Medulla oblongata (tissue), 1 donor: ENCODE data around the gene AIM2.

ENCODE experiments used
- DNase-seq: peaks from one replicate; pipeline ENCODE4 v3.0.0-alpha.2; 2015; ENCODE audit errors: extremely low spot score

The AIM2 gene

DNA sequence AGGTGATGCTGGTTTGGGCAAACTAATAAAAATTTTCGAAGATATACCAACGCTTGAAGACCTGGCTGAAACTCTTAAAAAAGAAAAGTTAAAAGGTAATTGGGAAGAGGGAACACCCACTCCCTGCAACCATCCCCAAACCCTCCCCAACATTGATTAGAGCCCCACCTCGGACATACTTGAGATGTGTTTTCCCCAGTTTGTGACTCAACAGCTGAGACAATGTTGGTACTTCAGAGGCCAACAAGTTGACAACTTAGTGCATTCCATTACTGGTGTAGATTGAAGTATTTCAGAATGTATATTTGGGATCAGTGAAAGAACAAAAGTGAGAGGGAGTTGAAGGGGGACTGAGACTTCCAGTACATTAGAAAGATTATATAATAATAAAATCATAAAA, 61.7 kb downstream of the AIM2 start:
- DNase-seq = no peak

DNA sequence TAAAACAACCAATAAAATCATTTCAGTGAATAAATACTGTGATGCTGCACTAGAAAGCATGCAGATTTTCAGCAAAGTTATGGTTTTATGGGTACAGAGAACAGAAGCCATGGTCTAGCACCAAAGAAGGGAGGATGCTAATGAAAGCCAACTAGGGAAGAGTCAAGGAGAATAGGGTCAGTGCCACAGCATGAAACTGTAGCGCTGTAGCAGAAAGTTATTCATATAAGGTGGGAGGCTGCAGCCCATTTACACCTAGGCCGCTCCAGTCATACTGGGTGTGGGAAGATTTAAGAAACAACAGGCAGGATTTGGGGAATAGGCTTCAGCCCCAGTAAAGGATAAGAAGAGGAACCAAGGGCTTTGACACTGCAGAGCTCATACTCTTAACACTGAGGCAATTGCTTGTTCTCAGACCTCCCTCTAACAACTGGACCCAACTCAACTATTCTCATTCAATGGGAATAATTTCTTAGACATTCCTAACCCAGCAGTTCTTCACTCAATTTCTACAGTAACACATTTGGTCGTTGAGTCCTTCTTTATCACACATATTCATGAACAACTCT, 62.5 kb downstream of the AIM2 start:
- DNase-seq = no peak

DNA sequence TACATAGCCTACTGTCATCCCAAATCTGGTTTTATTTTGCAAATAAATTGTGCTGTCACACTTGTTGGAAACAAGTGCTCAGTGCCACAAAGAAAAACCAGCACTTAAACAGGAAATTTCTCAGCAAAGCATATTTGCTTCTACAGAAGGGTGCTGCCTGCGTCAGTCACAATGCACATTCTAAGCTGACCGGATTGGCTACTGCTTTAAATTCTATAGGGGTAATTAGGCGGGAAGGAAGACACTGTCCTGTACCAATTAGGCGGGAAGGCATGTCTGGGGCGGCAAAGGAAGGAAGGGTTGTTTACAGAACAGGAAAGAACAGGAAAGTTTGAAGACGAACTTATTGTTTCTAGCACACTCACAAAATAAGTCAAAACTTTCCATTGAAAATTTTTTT, 64.1 kb downstream of the AIM2 start:
- DNase-seq = peak; percentile 45
